ENCODE measurements around the gene NAPB. TPM values are rescaled to one million over a fixed set of nuclear protein-coding genes. Genes with fewer than 3 reads are reported as not detected.

The NAPB gene
- total RNA-seq, 1 donor, result 7.4 TPM

DNA sequence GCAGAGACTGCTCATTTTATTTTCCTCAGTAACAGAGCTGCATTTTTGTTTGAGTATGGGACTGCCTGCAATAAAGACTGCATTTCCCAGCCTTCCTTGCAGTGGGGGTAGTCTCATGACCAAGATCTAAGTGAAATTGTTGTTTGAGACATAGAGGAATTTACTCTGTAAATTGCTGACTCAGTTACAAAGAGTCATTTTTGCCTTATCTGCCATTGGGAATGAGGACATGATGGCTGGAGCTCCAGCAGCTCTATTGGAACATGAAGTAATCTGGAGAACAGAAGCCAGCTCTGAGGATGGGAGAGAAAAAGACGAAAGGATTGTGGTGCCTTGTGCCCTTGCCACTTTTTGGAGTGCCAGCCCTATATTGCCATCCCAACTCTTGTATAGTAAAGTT is 33.5 kb upstream of the NAPB start:
- H3K4me3 ChIP-seq (ENCODE audit: low read depth, low read length), result no peak overlapping the region
- no peak for DNase-seq (ENCODE audit: low read depth)
- TF ChIP-seq, protein P1, sequence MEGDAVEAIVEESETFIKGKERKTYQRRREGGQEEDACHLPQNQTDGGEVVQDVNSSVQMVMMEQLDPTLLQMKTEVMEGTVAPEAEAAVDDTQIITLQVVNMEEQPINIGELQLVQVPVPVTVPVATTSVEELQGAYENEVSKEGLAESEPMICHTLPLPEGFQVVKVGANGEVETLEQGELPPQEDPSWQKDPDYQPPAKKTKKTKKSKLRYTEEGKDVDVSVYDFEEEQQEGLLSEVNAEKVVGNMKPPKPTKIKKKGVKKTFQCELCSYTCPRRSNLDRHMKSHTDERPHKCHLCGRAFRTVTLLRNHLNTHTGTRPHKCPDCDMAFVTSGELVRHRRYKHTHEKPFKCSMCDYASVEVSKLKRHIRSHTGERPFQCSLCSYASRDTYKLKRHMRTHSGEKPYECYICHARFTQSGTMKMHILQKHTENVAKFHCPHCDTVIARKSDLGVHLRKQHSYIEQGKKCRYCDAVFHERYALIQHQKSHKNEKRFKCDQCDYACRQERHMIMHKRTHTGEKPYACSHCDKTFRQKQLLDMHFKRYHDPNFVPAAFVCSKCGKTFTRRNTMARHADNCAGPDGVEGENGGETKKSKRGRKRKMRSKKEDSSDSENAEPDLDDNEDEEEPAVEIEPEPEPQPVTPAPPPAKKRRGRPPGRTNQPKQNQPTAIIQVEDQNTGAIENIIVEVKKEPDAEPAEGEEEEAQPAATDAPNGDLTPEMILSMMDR (IDR thresholded peaks at IDR 0.05; ENCODE audit: insufficient read depth, low read length), result no peak

GRCh38 chr20:23453549-23454543 is 32.6 kb upstream of the NAPB start:
- no peak for DNase-seq (ENCODE audit: low read depth)
- no peak overlapping the region for H3K4me3 ChIP-seq (ENCODE audit: low read depth, low read length)
- TF ChIP-seq, protein P1 (IDR thresholded peaks at IDR 0.05; ENCODE audit: insufficient read depth, low read length), result no peak

GRCh38 chr20:23452776-23453175 is 31.5 kb upstream of the NAPB start, which contains the start of gene CST11:
CST11 (minus strand) TSS chr20:23452876; CDS start chr20:23452811, 65 bp downstream.
- H3K4me3 ChIP-seq (ENCODE audit: low read depth, low read length), result no peak within 1 kb of the TSS
- no peak for DNase-seq (ENCODE audit: low read depth)
- TF ChIP-seq, protein P1 (IDR thresholded peaks at IDR 0.05; ENCODE audit: insufficient read depth, low read length), result no peak

DNA sequence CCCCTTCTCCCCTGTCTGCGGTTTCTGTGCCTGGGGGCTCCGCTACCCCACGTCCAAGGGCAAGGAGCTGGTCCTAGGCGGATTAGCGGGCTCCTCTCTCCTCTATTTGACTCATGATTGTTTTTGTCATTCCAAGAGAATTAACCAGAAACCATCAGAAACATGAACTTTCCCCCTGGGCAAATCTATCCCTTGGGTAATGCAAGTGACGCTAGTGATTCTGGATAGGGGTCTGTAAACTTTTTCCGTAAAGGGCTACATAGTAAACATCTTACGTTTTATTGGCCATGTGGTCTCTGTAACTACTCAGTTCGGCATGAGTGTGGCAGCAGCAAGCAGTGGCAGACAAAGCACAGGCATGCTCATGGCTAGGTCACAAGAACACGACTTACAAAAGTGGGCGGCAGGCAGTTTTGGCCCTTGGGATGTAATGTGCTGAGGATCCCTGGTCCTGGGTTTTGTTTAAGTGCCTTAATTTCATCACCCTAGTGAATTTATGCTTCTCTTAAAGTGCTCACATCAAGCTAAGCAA is 30.7 kb upstream of the NAPB start:
- DNase-seq (ENCODE audit: low read depth), result no peak
- no peak overlapping the region for H3K4me3 ChIP-seq (ENCODE audit: low read depth, low read length)
- TF ChIP-seq, protein P1 (IDR thresholded peaks at IDR 0.05; ENCODE audit: insufficient read depth, low read length), result no peak

DNA sequence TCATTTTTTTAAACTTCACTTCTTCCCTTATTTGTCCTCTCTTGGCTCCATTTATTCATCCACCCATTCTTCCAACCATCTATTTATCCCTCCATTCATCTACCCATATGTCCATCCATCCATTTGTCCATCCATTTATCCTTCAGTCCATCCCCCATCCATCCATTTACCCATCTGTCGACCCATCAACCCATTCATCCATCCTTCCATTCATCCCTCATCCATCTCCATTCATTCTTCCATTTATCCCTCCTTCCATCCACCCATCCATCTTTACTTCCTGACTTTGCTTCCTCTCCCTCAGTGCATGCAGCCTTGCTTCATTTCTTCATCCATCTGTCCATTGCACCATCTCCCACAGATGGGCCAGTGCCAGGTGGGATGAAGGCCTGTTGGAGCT is 29.6 kb upstream of the NAPB start:
- H3K4me3 ChIP-seq (ENCODE audit: low read depth, low read length), result no peak overlapping the region

DNA sequence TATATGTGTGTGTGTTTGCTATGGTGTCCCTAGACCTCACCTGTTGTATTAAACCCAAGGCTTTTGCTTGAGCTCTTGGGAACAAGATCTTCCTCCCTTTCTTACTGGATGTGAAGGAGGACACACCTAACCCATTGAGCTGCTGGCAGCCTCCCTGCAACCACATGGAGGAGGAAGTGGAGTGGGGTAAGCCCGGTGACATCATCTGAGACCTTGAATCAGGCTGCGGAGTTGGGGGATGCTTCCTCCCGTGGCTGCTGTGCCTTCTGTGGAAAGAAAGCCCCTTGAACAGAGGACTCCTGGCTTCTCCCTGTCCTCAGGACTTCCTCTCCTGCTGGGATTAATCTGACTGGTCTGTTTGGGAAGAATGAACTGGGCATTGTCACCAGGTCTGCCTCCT is 28.1 kb upstream of the NAPB start:
- H3K4me3 ChIP-seq (ENCODE audit: low read depth, low read length), result no peak overlapping the region
- TF ChIP-seq, protein P1 (IDR thresholded peaks at IDR 0.05; ENCODE audit: insufficient read depth, low read length), result no peak
- DNase-seq (ENCODE audit: low read depth), result no peak

More for the DNA sequence above, 29.6 kb upstream of the NAPB start:
- DNase-seq (ENCODE audit: low read depth), result no peak
- TF ChIP-seq, protein P1 (IDR thresholded peaks at IDR 0.05; ENCODE audit: insufficient read depth, low read length), result no peak

Measured in fibroblast of the aortic adventitia (primary cell).